Glutamatergic neuron (in vitro differentiated cells): Measurements from ENCODE around the gene PALLD. TPM values are rescaled to one million over a fixed set of nuclear protein-coding genes. Genes with fewer than 3 reads are reported as not detected.

Experiments used
- DNase-seq: peaks from one replicate; pipeline ENCODE4 v3.0.0; 2022
- H3K27ac Mint-ChIP-seq: one replicate; pipeline ENCODE4 v1.8.0; 2020; ENCODE audit warnings: mild to moderate bottlenecking, mixed read lengths, inconsistent platforms; ENCODE audit not compliant: unreplicated experiment
- H3K27me3 Mint-ChIP-seq: one replicate; pipeline ENCODE4 v1.8.0; 2020; ENCODE audit warnings: mild to moderate bottlenecking, moderate library complexity, mixed read lengths, inconsistent platforms; ENCODE audit not compliant: unreplicated experiment
- H3K36me3 Mint-ChIP-seq: one replicate; pipeline ENCODE4 v1.8.0; 2020; ENCODE audit warnings: mild to moderate bottlenecking, mixed read lengths, inconsistent platforms; ENCODE audit not compliant: unreplicated experiment
- H3K4me1 Mint-ChIP-seq: one replicate; pipeline ENCODE4 v1.8.0; 2020; ENCODE audit warnings: mild to moderate bottlenecking, low read depth, mixed read lengths, inconsistent platforms; ENCODE audit not compliant: unreplicated experiment
- H3K4me3 Mint-ChIP-seq: one replicate; pipeline ENCODE4 v1.8.0; 2020; ENCODE audit warnings: mild to moderate bottlenecking, mixed read lengths, inconsistent platforms; ENCODE audit not compliant: unreplicated experiment
- H3K9me3 Mint-ChIP-seq: one replicate; pipeline ENCODE4 v1.8.0; 2020; ENCODE audit warnings: mild to moderate bottlenecking, moderate library complexity, mixed read lengths, inconsistent platforms; ENCODE audit not compliant: unreplicated experiment
- total RNA-seq: library from RNA; stranded (reverse); fragmentation: NEBNext Ultra II Directional; extraction: Animal tissue kit (Norgen Biotek cat#: 25700); gene quantifications from one replicate; pipeline ENCODE4 v1.2.1, GENCODE V29; 2021; ENCODE audit not compliant: unreplicated experiment
- TF ChIP-seq, protein P1 (sequence below): fragments of 200-600 bp; sonication (generic); IDR thresholded peaks from one replicate; pipeline ENCODE4 v1.5.0; 2021; ENCODE audit not compliant: partially characterized antibody, unreplicated experiment

PALLD gene
- total RNA-seq, 1 donor from 2014 or later = 37.5 TPM

- DNase-seq = no peak
- peaks cover 23% of the 10 kb centered on the region for H3K4me1 Mint-ChIP-seq
- H3K27ac Mint-ChIP-seq = no peak overlapping the region
- H3K36me3 Mint-ChIP-seq = no peaks in the 10 kb centered on the region
- TF ChIP-seq, protein P1, sequence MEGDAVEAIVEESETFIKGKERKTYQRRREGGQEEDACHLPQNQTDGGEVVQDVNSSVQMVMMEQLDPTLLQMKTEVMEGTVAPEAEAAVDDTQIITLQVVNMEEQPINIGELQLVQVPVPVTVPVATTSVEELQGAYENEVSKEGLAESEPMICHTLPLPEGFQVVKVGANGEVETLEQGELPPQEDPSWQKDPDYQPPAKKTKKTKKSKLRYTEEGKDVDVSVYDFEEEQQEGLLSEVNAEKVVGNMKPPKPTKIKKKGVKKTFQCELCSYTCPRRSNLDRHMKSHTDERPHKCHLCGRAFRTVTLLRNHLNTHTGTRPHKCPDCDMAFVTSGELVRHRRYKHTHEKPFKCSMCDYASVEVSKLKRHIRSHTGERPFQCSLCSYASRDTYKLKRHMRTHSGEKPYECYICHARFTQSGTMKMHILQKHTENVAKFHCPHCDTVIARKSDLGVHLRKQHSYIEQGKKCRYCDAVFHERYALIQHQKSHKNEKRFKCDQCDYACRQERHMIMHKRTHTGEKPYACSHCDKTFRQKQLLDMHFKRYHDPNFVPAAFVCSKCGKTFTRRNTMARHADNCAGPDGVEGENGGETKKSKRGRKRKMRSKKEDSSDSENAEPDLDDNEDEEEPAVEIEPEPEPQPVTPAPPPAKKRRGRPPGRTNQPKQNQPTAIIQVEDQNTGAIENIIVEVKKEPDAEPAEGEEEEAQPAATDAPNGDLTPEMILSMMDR = no peak
- no peaks in the 10 kb centered on the region for H3K27me3 Mint-ChIP-seq
- H3K4me3 Mint-ChIP-seq = no peak overlapping the region
- H3K9me3 Mint-ChIP-seq = no peaks in the 10 kb centered on the region
These were observed 132.7 kb downstream of the PALLD start for GRCh38 chr4:168629566-168629965.

DNA sequence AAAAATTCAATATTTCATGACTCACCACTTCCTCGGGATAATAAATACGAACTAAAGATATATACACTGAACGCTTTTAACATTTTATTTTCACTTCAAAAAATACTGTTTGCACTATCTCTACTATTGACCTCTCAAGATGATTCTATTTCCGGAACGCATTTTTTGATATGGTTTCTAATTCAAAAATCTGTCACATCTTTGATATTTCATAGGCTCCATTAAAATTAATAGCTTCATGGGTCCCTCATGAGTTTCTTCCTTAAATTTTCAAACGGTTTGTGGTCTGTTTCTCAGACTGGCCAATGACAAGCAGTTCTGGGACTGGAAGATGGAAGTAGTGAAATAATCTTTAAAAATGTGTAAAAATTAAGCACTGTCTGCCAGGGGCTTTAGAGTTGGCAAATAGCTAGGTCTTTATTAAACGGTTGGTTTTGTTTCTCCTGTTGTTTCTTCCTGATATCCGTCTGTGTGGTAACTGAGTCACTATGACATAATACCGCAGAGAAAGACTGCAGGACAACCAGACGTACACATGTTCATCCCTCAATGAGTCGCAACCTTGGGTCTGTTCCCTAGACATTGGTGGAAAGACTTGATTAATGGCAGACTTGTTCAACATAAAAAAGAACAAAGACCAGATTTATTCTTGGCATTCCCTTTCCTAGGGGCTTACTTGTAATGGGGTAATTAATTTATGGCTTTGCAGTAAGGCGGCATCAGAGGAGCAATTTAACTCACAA, 133.8 kb downstream of the PALLD start:
- H3K4me3 Mint-ChIP-seq = peak overlapping the region; percentile 91
- H3K27me3 Mint-ChIP-seq = no peaks in the 10 kb centered on the region
- no peak for DNase-seq
- no peaks in the 10 kb centered on the region for H3K9me3 Mint-ChIP-seq
- H3K4me1 Mint-ChIP-seq = peaks cover 23% of the 10 kb centered on the region
- H3K27ac Mint-ChIP-seq = no peak overlapping the region
- H3K36me3 Mint-ChIP-seq = no peaks in the 10 kb centered on the region
- TF ChIP-seq, protein P1 = no peak

DNA sequence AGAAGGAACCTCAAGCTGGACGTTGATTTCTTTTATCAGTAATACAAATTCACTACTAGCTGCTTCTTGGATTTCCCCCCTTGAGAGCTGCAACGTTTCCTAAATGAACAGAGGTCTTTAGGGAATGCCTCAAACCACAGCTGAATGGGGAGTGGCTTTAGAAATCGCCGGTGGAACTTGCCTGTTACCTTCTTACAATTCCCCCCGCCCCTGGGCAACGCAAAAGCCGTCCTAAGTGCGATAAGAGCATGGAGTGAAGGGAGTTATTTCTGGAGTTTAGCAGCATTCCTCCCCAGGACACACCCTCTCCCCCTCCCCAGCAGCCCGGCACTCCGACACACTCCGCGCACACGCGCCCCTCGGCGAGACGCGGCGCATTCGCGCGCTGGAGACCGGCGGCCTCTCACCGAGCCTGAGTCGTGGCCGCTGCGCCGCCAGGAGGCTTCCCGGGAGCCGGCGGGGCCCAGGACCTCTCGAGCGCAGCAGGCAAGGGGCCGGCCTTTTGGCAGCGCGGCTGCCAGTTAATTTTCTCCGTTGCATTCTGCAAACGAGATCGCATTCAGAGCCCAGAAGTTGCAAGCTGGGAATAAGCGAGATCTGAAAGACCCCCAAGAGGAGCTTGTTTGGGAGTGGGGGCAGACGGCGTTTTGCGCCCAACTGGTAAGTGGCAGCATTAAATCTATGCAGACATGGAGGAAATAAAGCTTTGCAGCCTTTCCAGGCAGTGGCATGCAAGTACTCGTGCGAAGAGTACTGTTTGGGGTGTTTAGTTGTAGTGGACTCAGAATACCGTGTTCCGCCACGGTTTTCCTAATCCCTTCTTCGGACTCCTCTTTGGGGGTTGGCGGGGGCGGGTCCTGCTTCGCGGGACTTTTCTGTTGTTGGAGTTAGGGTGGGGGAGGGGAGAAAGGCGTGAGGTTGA, 134.7 kb downstream of the PALLD start:
- peak overlapping the region; percentile 91 for H3K4me3 Mint-ChIP-seq
- H3K27ac Mint-ChIP-seq = peak overlapping the region; percentile 21
- no peaks in the 10 kb centered on the region for H3K9me3 Mint-ChIP-seq
- TF ChIP-seq, protein P1 = no peak
- H3K36me3 Mint-ChIP-seq = no peaks in the 10 kb centered on the region
- H3K27me3 Mint-ChIP-seq = no peaks in the 10 kb centered on the region
- peak; percentile 80 for DNase-seq
- peaks cover 23% of the 10 kb centered on the region for H3K4me1 Mint-ChIP-seq

GRCh38 chr4:168632301-168632725, 135.5 kb downstream of the PALLD start:
- TF ChIP-seq, protein P1 = no peak
- no peaks in the 10 kb centered on the region for H3K36me3 Mint-ChIP-seq
- no peak for DNase-seq

More at GRCh38 chr4:168632301-168632725, 135.5 kb downstream of the PALLD start:
- H3K4me3 Mint-ChIP-seq = peak overlapping the region; percentile 91
- H3K27ac Mint-ChIP-seq = no peak overlapping the region
- H3K27me3 Mint-ChIP-seq = no peaks in the 10 kb centered on the region
- H3K4me1 Mint-ChIP-seq = peaks cover 23% of the 10 kb centered on the region
- no peaks in the 10 kb centered on the region for H3K9me3 Mint-ChIP-seq
